Neural cell (in vitro differentiated cells): ENCODE data around the gene SLC28A1.

Experiments
- EP300 ChIP-seq: fragments of 450-650 bp; conservative IDR thresholded peaks from 2 replicates; pipeline ENCODE4 v1.6.1; 2014; ENCODE audit warnings: antibody characterized with exemption, mild to moderate bottlenecking, moderate library complexity; ENCODE audit not compliant: poor library complexity, severe bottlenecking
- EZH2 ChIP-seq: fragments of 200-600, 300-800 bp; shearing (Covaris generic), sonication (generic); IDR thresholded peaks from 2 replicates; pipeline ENCODE4 v1.6.1; 2014; ENCODE audit warnings: antibody characterized with exemption, low read length, borderline replicate concordance, mild to moderate bottlenecking; ENCODE audit not compliant: insufficient read depth, poor library complexity, severe bottlenecking
- POLR2AphosphoS5 ChIP-seq: IDR thresholded peaks from 2 replicates; pipeline ENCODE4 v1.6.1; 2012
- RAD21 ChIP-seq: fragments of 450-650 bp; conservative IDR thresholded peaks from 2 replicates; pipeline ENCODE4 v1.6.1; 2014; ENCODE audit warnings: antibody characterized with exemption, mild to moderate bottlenecking, moderate library complexity
- TF ChIP-seq, protein P1 (sequence below): fragments of 450-650 bp; IDR thresholded peaks from 2 replicates; pipeline ENCODE4 v1.5.1; 2014; ENCODE audit warnings: antibody characterized with exemption, mild to moderate bottlenecking, moderate library complexity; ENCODE audit not compliant: poor library complexity, severe bottlenecking

DNA sequence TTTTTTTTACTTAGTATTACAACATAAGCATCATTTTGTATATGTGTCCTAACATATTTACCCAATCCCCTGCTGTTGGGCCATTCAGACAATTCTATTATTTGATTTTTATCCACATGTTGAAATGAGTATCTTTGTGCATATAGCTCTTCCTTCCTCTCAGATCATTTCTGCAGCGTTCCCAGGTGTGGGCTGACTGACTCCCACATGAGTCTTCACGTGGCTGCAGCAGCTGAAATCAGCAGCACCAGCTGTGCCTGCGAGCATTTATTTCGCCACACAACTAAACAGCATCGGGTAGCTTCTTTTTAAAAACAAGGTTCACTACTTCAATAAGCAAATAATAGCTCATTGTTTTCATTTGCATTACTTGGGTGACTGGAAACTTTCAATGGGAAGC, 52.7 kb downstream of the SLC28A1 start:
- TF ChIP-seq, protein P1, sequence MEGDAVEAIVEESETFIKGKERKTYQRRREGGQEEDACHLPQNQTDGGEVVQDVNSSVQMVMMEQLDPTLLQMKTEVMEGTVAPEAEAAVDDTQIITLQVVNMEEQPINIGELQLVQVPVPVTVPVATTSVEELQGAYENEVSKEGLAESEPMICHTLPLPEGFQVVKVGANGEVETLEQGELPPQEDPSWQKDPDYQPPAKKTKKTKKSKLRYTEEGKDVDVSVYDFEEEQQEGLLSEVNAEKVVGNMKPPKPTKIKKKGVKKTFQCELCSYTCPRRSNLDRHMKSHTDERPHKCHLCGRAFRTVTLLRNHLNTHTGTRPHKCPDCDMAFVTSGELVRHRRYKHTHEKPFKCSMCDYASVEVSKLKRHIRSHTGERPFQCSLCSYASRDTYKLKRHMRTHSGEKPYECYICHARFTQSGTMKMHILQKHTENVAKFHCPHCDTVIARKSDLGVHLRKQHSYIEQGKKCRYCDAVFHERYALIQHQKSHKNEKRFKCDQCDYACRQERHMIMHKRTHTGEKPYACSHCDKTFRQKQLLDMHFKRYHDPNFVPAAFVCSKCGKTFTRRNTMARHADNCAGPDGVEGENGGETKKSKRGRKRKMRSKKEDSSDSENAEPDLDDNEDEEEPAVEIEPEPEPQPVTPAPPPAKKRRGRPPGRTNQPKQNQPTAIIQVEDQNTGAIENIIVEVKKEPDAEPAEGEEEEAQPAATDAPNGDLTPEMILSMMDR: no peak
- TF ChIP-seq RAD21 (no peak), POLR2AphosphoS5 (no peak), EP300 (no peak), EZH2 (no peak)
